T-helper 1 cell (primary cell): ENCODE data around the gene MTMR4.
"Not testable (repeated sequence)": the region's sequence is repeated elsewhere in the genome, so short reads cannot be mapped to it uniquely, and the experiment has no call there.

Experiments used
- DNase-seq, 5 donors: peaks; one replicate each; pipeline ENCODE4 v3.0.0-alpha.2; 2012 to 2020
- total RNA-seq, 4 donors: gene quantifications; one replicate each; lab custom pipeline; 2026; lab: John Stamatoyannopoulos, UW

The MTMR4 gene
- 65.6 to 110 (median 102) reads per million in 4 donors for total RNA-seq

DNA sequence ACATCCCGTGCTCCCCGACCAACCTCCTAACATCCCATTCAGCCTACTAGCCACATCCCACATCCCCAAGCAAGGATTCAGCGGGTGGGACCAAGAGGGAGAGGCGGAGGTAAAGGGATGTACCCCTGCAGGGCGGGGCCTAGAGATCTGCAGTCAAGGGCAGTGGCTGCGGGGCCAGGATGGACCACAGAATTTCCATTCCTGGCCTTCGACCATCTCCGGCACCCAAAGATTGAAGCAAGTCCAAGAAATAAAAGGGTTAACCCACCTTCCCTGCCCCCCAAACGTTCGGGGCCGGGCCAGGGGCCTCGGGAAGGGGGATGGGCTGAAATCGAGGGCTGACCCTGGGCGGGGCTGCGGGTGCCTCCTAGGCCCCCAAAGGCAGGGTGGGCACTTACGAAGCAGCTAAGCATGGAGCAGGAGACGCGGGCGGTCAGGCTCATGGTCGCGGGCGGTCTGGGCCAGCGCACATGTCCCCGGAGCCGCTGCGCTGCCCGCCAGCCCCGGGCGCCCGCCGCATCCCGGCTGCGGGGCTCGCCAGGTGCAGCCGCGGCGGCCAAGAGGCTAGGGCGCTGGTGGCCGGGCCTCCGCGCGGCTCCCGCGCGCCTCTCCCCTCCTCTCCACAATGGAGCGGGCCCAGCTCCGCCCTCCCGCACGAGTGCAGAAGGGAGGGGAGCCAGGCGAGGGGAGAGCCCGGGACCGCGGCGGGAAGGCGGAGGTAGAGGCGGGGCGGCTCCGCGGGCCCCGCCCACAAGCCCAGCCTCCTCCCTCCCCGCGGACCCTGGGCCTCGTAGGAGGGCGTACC is at the start of gene MTMR4:
Gene MTMR4 (minus strand): TSS at position 674 of the 805 bp plus-strand sequence. CDS start 231 bp downstream, at position 443.
- DNase-seq, result peak; percentile 60 to 76 (median 73)

DNA sequence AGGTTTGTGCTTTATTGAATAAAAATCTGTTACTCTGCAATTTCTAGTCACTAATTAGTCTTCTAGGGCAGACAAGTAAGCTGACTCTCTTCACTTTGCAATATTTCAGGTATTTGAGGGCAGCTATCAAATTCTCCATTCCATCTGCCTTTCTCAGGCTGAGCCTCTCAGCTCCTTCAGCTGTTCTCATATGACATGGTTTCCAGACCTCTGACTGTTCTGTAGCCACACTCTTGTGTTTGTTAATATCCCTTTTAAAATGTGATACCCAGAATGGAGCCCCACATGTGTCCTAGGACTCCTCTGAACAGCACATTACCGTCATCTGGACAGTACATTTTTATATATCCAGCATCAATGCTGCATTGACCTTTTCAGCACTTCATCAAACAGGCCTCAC is 46.1 kb upstream of the MTMR4 start:
- no peak for DNase-seq

DNA sequence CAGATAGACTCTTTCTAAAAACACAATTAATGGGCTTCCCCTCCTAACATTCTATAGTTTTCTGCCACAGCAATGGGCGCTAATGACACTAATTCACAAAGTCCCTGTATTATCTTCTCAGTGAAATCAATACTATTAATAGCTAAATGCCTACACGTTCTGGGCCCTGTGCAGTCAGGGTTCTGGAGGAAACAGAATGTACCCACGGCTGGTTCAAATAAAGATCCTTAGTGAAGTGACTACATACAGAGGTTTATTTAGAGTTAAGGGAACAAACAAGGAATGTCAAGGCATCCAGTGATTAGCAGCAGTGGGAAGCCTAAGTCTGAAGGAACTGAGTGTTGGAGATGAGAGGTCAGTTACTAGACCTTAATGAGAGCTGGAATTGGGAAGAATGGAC is 43.5 kb upstream of the MTMR4 start:
- no peak for DNase-seq

DNA sequence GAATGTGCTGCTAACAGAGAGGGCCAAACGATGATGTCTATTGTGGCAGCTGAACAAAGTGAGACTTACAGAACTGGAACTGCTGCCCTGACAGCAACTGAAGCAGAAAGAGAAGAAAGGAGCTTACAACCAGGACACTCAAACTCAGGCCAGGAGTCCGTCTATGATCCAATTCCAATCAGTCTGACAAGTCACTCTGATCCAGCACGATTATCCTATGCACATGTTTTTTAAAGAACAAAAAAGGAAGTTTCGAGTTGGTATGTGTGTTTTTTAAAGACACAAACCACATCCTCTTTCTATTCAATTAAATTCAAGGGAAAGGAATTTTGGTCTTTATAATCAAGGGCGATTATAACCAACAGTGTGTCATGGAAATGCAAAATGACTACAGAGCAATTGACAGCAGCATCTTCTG is 42.4 kb upstream of the MTMR4 start:
- DNase-seq, result no peak

- DNase-seq, result not testable (repeated sequence)
Observed at GRCh38 chr17:58555109-58555508, 40.7 kb upstream of the MTMR4 start.

- DNase-seq, result no peak
Observed at GRCh38 chr17:58541249-58541648, 26.8 kb upstream of the MTMR4 start.

GRCh38 chr17:58539698-58540097 is 25.3 kb upstream of the MTMR4 start:
- DNase-seq, result no peak

GRCh38 chr17:58538811-58539409 is 24.5 kb upstream of the MTMR4 start:
- DNase-seq, result no peak

GRCh38 chr17:58537266-58537665 is 22.8 kb upstream of the MTMR4 start:
- DNase-seq, result no peak

GRCh38 chr17:58536542-58536941 is 22.1 kb upstream of the MTMR4 start:
- no peak for DNase-seq

DNA sequence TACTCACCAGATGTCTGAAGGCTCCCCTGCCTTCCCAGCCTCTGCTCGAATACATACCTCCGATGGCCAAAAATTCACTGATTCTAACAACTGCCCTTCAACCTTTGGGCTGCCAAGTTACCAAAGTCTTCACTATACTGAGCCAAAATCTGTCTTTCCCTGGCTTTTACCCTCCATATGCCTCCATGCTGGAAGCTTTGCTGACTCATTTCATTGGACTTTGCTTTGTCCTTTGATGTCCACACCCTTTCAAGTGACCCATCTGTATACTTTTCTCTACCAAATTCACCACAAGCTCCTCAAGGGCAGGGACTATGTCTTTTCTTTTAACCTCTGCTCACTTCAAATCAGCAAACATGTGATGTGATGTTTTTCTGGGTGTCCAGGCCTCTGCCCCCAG is 21.0 kb upstream of the MTMR4 start:
- no peak for DNase-seq

DNA sequence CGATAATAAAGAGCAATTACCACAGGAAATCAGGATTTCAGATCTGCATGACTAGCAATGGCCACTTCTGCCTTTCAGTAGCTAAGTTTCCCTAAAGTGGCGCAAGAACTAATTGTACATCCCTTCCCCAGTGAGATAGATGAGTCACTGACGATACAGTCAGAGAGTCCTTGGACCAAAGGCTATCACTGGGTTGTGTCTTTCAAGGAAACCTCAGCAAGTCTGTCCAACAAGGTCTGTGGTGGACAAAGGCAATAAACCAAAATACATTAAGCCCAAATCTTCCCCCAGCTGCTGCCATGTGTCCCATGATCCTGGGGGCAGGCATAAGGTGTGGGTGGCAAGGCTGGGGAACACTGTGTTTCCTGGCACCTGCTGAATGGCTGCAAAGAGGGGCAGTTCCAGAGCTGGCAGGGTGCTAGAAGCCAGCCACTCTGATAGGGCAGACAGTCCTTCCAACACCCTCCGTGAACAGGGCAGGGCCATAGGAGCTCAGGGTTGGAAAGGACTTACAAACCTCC is 20.5 kb upstream of the MTMR4 start:
- no peak for DNase-seq

DNA sequence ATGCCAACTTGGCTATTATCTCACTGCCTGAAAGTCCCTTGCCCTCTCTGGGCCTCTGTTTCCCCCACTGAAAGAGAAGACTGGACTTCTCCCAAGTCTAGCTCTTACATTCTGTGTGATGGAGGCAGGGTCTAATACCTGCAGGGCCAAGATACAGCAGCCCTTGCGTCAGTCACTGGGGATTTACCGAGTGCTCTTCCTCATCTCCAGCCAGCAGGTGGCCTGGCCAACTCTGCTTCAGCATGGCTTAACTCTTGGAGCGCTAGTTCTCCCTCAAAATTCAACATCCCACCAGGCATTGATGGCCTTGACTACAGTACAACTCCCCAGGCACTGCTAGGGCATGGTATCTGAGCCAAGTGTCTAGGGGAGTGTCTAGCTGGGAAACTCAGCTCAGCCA is 19.9 kb upstream of the MTMR4 start:
- DNase-seq, result no peak

DNA sequence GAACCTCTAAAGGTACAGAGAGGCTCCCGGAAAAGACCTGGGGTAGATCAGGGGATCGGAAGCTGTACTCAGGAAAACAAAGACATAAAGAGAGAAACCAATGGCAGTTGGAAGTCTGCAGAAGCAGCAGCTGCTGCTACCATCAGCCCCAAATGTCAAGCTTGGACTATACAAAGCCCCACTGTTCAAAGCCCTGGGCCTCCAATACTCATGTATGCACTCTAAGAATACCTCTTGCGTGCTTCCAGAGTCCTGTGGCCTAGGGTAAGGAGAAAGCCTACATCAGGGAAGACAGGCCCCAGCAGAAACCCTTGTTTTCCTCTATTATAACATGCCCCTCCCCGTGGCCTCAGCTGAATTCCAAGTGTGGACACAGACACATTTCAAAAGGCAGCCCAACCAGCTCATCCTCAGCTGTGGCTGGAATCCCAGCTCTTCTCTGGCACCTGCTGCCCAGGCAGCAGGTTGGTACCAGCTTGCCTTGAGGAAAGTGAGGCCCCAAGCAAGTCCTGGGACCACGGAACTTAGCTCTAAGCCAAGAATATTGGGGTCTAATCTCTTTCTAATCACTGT is 19.3 kb upstream of the MTMR4 start:
- DNase-seq, result no peak

DNA sequence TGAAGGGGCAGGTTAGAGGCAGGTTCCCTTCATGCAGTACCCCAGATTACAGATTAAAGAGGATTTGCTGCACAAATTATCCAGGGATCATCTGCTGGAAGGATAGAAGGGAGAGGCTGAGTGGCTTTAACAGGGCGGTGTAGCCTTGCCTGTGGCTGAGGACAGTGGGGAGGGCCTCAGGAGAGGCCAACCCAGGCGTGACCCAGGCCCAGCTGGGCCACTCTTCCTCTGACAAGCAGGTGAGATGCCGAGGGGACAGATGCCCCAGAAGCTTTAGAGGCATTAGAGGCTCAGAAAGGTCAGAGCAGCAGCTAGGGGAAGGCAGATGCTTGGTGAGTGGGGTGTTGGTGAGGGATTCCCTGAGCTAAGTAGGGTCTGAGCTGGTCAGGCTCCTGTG is 18.1 kb upstream of the MTMR4 start:
- no peak for DNase-seq

GRCh38 chr17:58531661-58532554 is 17.5 kb upstream of the MTMR4 start:
- DNase-seq, result peak; percentile 42 to 63 (median 46)

- no peak for DNase-seq
Observed at GRCh38 chr17:58531122-58531521, 16.7 kb upstream of the MTMR4 start.

DNA sequence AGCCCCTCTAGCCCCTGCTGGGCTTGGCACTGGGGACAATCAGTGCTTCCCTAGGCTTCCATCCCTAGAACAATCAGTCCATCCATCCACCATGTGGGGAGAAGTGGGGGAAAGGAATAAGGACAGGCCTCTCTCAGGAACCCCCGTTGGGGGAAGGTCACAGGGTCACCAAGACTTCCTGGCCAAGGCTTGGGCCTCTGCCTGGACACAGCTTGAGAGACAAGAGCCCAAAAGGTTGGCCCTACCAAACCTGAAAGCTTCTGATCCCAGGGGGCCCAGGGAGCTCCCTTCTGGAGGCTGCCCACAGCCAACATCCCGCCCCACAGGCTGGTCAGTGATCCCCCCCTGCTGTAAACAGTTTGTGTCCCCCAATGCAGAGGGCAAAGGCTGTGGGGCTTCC is 16.2 kb upstream of the MTMR4 start:
- no peak for DNase-seq

- DNase-seq, result no peak
Observed at GRCh38 chr17:58529275-58529674, 14.8 kb upstream of the MTMR4 start.

- no peak for DNase-seq
Observed at GRCh38 chr17:58528443-58528842, 14.0 kb upstream of the MTMR4 start.

DNA sequence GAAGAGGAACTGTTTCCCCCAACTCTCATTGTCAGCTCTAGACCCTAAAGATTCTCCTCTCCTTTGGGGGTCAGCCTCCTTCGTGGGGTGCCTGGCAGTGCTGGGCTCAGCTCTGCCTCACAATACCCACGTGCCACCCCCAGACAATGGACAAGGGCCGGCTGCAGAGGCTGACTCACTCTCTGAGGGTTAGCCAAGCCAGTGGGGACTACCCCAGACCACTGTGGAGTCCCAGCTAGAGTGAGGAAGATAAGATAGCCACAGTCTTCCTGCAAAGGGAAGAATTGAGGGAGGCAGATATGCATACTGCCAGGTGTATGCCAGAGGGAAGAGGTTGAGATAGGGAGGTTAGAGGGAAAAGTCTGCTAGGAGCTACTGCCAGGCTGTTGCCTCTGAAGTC is 13.5 kb upstream of the MTMR4 start:
- DNase-seq, result no peak

DNA sequence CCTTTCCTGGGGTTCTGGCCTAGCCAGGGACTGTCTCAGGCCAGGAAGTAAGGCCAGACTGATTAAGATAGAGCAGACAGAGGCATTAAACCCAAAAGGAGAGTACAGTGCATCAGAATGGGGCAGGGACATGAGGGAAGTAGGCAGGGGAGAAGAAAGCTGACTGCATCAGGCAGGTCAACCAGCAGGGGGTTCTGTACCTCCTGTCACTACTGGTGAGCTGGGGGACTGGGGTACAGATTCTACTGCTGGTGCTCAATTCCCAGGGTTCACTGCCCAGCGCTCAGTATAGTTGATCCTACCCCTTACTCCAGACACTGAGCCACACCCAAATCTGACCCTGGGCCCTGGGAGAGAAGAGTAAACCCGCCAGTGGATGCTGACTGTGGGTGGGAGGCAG is 12.9 kb upstream of the MTMR4 start:
- DNase-seq, result no peak

- DNase-seq, result no peak
Observed at GRCh38 chr17:58525239-58525638, 10.8 kb upstream of the MTMR4 start.
